CD4-positive, alpha-beta T cell treated with Interferon alpha-2 for 1 hour (primary cell): Measurements from ENCODE around the gene FAM72A.
"Not testable (repeated sequence)": the region's sequence is repeated elsewhere in the genome, so short reads cannot be mapped to it uniquely, and the experiment has no call there.

Experiments used
- DNase-seq, 2 donors: peaks; one replicate each; pipeline ENCODE4 v3.0.0-alpha.2; 2020 to 2022

The FAM72A gene

DNA sequence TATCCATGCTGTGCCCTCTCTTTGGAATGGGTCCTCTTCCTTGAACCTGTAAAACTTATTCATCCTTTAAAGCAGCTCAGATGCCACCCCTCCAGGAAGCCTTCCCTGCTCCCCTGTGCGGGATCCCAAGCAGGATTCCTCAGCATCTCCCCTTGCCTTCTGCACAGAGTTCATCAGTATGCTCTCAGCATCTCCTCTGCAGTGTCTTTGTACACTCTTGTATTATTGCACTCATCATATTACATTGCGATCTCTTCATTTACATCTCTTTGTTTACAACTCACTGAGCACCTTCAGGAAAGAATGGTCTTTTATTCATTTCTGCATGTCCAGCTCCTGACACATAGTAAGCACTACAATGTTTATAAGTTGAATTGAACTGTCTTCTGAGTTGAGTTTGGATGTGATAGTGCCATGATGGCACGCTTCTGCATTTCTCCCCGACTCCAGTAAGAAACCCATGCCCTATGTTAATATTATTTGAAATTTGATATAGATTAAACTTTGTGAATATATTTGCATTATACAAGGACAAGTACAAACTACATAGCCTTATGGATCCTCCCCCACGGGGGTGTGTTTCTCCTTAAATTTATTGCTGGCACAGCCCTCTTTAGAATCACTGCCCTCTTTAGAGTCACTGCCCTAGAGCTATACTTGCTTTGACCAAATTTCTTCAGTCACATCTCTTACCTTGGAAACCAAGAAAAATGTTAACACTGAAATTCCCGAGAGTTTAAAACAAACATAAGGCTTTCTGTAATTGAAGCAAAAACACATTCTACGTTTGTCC is 13.2 kb upstream of the FAM72A start:
- not testable (repeated sequence) for DNase-seq

DNA sequence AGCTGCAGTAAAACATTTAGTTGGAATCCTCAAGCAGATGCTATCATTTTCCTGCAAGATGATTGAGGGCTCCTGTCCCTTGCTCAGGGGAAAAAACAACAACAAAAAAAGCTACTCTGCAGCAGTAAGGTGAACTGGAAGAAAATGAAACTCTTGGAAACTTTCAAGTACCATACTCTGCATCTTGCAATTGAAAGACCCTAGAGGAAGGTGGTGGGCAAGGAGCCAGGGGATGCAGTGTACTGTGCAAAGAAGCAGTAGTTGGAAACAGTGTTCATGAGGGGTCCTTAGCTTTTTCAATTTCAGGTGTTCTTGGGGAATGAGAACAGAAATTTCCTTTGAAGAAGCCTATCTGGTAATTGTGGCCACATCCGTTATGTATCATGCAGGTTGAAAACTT is 8.2 kb upstream of the FAM72A start:
- not testable (repeated sequence) for DNase-seq

DNA sequence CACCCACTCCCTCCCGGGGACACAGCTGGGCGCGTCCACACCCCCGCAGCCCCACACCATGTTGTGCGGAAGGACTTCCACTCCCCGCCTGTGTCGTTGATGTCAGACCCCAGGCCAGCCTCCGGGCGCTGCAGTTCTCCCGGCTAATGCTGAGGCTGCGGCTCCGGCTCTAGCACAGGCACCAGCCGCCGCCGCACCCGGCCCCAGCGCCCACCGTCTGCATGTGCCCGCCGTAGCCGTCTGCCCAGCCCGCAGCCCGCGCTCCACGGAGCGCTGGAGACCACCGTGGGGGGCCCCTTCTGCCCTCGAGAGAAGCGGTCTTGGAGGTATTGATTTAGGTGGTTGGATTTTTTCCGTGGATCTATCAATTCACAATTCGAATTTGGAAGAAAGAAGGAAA is 2.9 kb upstream of the FAM72A start:
- peak in 1 of 2 donors; percentile 14 for DNase-seq

DNA sequence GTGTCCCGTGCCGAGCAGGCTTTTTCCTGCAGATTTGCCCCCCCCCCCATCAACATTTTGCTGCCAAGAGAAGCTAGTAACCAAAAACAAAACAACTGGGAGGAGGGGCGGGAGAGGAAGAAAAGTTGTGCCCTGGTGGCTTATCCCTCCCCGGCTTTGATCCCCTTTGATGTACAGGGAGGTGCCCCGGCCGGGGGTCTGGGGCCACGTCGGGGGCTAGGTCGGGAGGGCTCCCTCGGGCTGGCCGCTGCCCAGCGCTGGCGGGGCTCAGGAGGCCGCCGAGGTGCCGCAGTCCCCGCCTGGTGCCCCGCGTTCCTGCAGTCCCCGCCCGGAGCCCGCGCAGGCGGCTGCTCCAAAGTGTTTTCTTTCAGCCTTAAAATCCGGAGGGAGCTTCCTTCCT is 2.2 kb upstream of the FAM72A start:
- DNase-seq, result not testable (repeated sequence)

DNA sequence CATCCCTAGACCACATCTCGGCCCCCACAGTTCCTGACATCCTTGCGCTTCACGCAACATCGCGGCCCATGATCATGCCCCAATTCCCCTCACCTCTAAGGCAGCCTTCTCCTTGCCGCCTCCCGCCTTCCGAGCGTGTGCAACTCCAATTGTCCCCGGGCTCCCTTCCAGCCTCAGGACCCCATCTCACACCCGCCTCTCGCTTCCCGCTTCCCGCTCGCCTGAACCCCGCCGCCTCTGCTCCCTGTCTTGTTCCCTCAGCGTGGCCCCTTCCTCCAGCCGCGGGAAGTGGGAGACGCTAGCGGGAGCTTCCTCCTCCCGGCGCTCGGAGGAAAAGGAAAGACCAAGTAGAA is 1.5 kb upstream of the FAM72A start:
- not testable (repeated sequence) for DNase-seq

DNA sequence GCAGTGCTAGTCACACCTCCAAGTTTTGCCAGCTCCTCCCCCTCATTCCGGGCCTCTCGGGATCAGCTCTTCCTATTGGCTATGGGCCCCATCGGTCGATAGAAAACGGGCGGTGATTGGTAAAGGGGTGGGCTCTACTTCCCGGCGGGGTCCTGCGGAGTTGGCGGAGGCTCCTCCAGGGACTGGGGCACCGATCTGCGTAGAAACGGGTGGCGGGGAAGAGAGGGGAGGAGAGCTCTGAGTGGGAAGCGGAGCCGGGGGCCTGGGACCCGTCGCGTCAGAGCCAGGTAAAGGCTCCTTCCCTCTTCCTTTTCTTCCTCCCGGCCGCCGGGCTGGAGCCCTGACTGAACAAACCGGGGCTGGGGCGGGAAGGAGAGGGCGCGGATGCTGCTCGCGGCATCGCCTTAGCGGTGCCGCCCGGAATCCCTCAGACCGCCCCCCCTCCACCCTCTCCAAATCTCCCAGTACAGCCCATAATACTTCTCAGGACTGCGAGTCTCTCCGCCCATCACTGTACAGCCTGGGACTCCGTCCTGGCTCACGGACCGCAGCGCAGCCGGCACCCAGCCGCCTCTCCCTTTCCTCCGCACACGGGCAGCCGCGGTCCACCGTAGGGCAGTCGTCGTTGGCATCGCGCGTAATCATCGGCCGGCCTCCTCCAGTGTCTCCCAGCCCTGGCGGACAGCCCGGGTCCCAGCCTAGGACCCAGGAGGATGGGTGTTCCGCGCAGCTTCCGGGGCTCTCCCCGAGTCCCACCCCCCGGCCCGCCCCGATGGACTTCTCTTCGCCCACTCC is 922 bp upstream of the FAM72A start, which contains the start of gene SRGAP2:
Gene SRGAP2, plus strand, starts transcription at position 178 of the 795 bp plus-strand sequence. CDS start 2,430 bp downstream, outside the sequence.
- peak; percentile 56 to 67 for DNase-seq

DNA sequence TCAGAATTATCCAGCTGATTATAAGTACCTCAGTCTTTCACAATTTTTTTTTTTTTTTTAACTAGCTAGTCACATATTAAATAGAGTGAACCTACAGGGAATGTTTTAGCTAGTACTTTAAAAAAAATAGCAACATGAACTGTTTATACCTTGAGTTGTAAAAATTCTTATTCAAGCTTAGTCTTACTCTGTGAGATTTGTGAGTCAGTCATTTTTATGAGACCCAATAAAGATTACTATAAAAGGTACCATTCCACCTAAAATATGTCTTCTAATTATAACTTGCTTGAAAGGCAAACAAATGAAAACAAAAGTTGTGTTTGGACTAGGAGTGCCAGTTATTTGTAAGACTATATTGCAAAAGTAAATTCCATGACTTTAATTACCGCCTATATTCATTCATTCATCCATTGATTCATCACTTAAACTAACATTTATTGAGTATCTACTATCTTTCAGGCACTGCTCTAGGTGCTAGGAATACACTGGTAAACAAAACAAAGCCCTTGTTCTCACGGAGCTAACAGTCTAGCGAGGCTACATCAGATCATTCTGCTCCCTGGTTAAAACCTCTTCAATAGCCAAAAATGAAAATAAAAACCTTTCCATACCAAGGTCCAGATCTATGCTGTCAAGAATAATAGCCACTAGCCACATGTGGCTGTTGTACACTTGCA is 5.8 kb downstream of the FAM72A start:
- DNase-seq, result not testable (repeated sequence)

DNA sequence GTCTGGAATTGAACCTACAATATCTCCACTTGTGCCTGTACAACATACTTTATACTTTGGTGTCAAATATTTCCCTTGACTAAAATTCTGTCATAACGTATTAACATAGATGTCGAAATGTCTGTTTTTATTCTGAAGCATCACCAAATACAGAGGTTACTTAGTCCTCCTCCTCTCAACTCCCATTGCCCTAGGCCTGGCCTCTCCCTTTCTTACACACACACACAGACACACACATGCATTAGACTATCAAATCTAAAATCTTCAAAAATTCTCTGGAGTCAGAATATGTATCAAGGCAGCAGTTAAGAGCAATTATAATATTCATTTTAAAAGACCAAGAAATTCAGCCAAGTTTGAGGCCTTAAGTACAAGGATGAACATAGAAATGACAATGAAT is 7.5 kb downstream of the FAM72A start:
- DNase-seq, result not testable (repeated sequence)

DNA sequence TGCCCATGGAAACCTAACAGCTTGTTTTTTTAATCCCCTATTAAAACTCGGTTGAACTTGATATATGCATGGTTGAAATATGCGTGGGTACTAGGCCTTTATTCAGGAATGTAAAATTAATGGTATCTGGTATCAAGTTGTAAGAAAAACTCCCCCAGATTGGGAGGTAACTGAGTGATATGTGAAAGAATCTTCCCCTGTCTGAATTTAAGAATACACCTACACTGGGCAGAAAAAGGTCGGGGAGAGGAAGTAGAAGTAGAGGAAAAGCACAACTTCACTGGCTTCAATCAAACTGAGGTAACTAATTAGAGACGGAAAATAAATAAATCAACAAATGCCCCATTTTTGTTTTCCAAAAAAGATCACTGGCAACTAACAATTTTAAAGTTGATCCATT is 15.8 kb downstream of the FAM72A start:
- DNase-seq, result not testable (repeated sequence)

DNA sequence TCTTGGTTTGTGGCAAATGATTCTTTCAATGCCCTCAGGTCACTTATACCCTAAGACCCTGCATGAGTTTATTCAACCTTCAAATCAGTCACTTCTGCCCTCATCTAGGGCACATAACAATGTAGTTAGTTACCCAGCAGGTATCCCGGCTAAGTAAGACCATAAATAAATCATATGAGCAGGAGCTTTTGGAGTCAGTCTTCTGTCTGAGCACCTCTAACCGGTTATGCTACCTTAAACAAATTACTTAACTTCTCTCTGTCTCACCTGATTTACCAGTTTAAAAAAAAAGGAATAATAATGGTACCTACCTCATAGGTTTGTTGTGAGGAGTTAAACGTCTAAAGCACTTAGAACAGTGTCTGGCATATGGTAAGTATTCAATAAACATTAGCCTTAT is 16.9 kb downstream of the FAM72A start:
- DNase-seq, result not testable (repeated sequence)

DNA sequence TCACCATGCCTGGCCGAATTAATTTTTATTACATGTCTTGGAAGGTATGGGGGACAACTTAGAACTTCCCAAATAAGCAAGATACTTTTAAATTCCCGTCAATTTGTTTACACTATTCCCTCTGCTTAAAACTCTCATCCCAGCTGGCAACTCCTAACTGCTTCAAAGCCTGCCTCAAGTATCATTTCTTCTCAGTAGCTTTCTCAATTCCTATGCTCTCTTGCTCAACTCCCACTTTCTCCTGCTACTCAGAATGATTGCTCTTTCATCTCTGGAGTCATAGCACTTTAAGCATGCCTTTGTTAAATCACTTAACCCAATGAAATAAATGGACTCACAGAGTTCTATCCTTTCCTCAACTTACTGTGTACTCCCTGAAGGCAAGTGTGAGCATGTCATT is 18.9 kb downstream of the FAM72A start:
- DNase-seq, result not testable (repeated sequence)

DNA sequence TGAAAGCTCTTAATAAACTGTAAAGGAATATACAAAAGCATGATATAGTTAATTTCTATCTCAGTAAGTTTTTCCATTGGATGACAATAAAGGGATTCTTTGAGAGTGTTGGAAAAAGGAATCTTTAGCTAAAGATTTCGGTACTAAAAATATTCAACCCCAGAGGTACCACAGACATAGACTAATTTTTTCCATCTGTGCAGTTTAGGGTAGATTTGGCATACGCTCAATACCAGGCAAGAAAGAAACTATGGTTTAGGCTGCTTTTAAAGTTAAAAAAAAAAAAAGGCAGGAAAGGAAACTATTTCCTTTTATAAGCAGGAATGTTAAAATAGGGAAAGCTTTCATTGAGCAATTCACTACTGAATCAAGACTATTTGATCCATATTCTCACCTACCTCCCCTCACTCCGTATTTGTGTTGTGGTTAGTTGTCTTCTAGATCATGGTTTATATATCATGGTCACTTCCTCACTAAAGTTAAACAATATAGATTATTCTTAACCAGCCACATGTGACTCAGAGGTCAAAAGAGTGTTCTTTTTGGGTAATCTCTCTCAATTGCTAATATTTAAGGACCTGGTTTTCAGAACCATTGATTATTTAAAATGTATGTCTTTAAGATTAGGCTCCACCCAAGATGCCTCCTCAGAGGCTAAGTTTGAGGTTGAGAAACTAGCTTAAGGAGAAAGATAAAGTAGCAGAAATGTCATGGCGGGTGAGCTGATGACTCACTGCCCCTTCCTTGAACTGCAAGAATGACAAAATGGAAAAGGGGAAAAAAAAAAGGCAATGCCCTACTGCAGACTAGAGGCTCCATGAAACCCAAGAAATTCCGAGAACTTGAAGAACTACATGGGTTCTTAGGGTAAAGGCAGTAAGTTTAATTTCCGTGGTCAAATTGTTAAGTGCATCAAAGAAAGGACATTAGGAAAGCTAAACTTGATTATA is 20.0 kb downstream of the FAM72A start:
- not testable (repeated sequence) for DNase-seq

DNA sequence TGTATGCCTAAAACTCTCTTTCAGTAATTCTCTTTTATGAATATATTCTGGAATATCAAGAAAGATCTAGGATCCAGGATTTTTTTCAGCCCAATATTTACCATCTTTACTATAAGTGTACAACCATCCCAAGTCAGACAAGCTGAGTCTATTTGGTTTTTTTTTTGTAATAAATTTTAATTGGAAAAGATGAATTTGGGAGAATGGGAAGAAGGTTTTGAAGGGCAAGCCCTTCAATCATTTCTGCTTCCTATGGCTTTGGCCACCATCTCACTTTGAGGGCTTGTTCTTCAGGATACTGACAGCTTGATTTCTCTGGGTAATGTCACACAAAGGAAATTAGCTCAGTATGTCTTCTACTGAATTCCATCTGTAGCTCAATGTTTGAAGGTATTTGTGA is 23.0 kb downstream of the FAM72A start:
- DNase-seq, result not testable (repeated sequence)

DNA sequence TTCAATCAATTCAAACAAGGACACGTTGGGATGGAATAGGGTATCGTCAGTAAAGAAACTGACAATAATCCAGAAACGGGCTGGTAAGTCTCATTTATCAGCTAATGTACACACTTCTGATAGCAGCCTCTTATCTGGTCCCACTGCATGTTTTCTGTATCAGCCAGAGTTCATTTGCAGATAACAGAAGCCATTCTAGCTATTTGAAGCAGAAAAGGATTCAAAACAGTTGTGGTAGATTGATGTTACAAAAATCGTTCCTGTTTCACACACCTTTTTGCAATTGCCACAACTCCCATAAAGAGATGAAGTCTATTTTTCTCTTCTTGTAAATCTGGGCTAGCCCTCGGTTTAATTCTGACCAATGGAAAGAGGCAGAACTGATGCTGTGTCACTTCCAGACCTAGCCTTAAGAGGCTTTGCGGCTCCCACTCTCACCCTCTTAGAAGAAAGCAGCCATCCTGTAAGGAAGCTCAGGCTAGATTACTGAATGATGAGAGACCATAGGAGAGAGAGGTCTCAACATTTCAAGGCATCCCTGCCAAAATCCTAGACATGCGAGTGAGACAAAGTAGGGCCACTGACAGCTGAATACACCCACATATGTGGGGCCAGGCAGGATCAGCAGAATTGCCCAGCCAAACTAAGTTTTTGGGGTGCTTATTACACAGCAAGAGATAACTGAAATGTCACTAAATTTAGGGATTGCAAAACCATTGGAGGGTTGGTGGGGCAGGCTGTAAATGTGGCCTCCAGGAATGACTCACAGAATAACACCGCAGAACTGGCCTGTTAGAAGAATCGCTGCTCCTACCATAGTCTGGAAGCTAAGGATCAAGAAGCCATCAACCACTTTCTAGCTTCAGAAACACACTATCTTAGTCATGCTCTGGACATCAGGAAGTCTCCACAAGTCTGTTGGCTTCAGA is 24.3 kb downstream of the FAM72A start:
- DNase-seq, result not testable (repeated sequence)

DNA sequence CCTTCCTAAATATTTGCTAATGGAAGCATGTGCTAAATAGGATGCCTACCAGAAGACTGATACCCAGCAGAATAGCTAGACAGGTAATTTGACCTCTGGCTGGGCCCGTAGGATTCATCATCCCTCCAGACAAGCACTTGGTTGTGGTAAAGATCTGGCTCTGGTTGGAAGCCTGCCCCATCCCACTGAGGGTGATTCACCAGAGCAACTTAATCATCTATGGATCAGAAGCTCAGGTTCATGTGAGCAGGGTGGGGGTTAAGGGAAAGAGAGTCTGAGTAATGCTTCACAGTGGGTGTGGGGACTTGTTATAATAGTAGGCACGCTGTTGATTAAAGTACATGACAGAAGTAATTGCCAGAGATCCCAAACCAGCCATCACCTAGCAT is 26.5 kb downstream of the FAM72A start:
- not testable (repeated sequence) for DNase-seq

DNA sequence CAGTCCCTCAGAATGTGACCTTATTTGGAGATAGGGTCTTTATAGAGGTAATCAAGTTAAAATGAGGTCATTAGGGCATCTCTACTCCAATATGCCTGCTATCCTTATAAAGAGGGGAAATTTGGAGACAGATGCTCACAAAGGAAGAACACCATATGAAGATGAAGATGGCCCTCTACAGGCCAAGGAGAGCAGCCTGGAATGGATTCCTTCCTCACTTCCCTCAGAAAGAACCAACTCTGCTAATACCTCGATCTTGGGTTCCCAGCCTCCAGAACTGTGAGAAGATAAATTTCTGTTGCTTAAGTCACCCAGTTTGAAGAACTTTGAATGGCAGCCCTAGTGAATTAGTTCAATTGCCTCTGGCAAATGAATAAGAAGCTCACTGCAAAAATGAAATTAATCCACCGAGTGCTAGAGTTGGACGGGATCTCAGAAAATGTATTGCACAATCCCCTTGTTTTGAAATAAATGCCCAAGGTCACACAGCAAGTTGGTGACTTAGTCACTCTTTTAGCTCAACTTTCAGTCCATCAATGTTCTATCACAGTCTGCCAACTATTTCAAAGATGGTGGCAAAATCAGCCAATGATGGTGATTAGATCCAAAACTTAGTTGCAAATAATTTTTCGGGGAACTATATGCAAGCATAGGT is 27.1 kb downstream of the FAM72A start:
- not testable (repeated sequence) for DNase-seq

DNA sequence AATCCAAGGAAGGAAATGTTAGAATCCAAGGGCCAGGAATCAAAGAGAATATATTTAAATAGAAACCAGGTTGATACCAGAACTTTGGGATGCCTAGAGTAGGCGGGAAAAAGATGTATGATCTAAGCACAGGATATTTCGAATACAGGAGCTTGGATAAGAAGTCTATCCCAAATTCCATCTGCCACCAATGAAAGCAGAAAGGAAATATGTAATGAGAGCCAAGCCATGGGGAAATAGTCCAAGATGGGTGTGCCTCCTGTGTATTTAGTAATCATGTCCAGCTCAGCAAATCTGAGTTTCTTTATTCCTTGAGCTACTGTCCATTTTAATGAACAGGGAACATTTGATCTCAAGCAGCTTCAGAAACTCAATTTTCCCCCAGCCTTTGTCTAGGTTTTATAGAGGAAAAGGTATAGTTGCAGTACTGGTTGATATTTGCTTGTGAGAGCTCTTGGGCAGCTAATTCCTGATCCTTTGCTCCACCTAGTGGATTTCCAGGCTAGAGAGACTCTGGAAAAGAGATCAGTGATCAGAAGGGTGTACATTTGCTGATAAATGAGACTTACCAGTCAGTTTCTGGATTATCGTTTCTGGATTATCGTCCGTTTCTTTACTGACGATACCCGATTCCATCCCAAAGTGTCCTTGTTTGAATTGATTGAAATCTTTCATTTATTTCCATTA is 28.3 kb downstream of the FAM72A start:
- DNase-seq, result not testable (repeated sequence)

DNA sequence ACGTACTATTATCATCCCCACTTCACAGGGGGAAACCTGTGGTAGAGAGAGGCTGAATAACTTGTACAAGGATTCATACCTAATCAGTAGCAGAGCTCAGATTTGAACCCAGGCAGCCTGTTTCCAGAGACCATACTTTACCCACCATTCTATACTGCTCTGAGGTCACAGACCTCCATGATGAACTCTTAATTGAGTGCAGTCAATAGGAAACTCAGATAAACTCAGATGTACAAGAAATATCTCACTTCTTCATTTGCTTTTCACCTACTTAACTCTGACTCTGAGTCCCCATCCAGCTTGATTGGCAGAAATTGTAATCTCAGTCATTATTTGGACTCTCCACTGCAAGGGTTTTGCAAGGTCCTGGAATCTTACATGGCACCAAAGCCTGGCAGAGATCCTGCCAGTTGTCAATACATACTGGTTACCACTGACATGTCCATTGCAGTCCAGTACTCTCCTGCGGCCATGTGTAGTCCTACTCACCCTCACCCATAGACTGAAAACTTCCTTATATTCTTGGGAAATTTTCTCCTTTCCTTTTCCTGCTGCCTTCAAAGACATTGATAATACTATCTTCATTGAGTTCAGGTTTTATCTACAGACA is 29.4 kb downstream of the FAM72A start:
- not testable (repeated sequence) for DNase-seq

DNA sequence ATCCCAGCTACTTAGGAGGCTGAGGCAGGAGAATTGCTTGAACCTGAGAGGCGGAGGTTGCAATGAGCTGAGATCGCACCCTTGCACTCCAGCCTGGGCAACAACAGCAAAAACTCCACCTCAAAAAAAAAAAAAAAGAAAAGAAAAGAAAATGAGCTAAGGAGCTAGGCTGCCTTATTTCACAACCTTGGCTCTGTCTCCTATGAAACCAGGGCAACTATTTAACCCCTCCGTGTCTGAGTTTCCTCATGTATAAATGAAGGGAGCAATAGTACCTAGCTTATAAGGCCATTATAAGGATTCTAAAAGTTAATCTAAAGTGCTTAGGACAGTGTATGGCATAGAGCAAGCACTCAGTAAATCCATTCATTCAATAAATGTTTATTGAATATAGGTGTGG is 32.8 kb downstream of the FAM72A start:
- DNase-seq, result not testable (repeated sequence)
